IMR-90 (cell line): ENCODE measurements around the gene PTPN11.
"Not testable (repeated sequence)": the region's sequence is repeated elsewhere in the genome, so short reads cannot be mapped to it uniquely, and the experiment has no call there.

Experiments used
- CEBPB ChIP-seq: IDR thresholded peaks from 2 replicates; pipeline ENCODE4 v1.6.1; 2012; ENCODE audit warnings: low read depth, low read length, improper control_type of control experiment
- CTCF ChIP-seq: conservative IDR thresholded peaks from 2 replicates; pipeline ENCODE4 v1.5.1; 2012; ENCODE audit warnings: mild to moderate bottlenecking, low read depth, low read length, improper control_type of control experiment
- MXI1 ChIP-seq: IDR thresholded peaks from 2 replicates; pipeline ENCODE4 v1.6.1; 2012; ENCODE audit warnings: low read depth, mild to moderate bottlenecking, low read length, moderate library complexity, borderline replicate concordance
- POLR2A ChIP-seq: IDR thresholded peaks from 2 replicates; pipeline ENCODE4 v1.6.1; 2012; ENCODE audit warnings: mild to moderate bottlenecking, low read depth, low read length
- RCOR1 ChIP-seq: IDR thresholded peaks from 2 replicates; pipeline ENCODE4 v1.6.1; 2012; ENCODE audit warnings: mild to moderate bottlenecking, low read length, improper control_type of control experiment; ENCODE audit not compliant: insufficient replicate concordance
- RFX5 ChIP-seq: IDR thresholded peaks from 2 replicates; pipeline ENCODE4 v1.8.0; 2012; ENCODE audit warnings: low read depth, mild to moderate bottlenecking, low read length, moderate library complexity
- USF2 ChIP-seq: fragments of 150-350 bp; IDR thresholded peaks from 2 replicates; pipeline ENCODE4 v1.6.1; 2017; ENCODE audit warnings: mild to moderate bottlenecking, antibody characterized with exemption, low read length, low read depth

GRCh38 chr12:112407683-112408082, 11.1 kb upstream of the PTPN11 start:
- not testable (repeated sequence) for TF ChIP-seq RCOR1, CTCF, POLR2A, USF2, MXI1, CEBPB, RFX5
